Measurements from ENCODE around the gene SRRM1.

Gene SRRM1

DNA sequence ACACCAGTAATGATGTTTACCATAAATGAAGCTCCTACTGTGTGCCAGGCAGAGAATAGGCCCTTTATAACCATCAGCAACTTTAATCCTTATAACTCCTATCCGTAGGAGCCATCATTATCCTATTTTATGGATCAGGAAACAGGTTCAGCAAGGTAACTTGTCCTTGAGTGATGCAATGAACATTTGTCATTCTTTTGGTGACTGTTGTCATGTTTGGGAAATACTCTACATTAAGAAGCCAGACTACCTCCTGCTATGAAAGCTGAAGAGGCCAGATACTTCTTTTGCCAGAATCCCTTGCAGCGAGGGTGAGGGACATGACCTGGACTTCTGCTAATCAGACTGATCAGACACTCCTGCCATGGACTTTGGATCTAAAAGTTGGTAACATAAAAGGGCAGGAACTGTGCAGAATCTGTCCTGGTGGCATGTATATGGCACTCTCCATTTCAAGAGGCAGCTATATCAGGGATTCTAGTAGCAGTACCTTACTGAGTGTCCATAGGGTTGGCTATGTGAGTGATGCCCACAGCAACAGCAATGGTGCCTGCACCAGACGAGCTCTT lies 33.1 kb upstream of the SRRM1 start:
- no peaks in the 10 kb centered on the region for H4K20me1 ChIP-seq
- no peaks in the 10 kb centered on the region for H3K4me1 ChIP-seq
- no peaks in the 10 kb centered on the region for H3K27me3 ChIP-seq
- no peaks in the 10 kb centered on the region for H3K36me3 ChIP-seq
- no peak overlapping the region for H3K4me3 ChIP-seq
- H3K4me2 ChIP-seq: no peak overlapping the region
- H3K9ac ChIP-seq: no peak overlapping the region
- TF ChIP-seq Cebpa-rat (IDR thresholded peaks at IDR 0.05): no peak
- H3K9me3 ChIP-seq (replicated peaks in 1 of 11): no peaks in the 10 kb centered on the region
- H3K27ac ChIP-seq: no peak overlapping the region

DNA sequence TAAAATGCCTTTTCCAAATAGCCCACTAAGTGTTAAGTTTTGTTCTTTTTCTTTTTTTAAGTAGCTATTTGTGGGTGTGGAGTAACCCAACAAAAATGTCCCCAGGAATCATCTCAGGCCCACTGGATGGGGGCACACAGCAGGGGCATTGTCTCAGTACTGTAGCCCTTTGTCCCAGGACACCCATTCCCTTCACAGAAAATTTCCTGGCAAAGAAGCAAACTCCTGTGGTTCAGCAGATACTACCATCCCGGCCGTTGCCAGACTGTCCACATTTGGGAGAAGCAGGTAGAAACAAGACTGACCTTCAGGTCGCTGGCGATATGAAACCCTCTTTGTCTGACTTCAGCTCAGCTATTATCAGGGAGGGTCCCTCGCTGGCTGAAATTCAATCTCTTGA lies 23.7 kb upstream of the SRRM1 start:
- no peak for TF ChIP-seq Cebpa-rat (IDR thresholded peaks at IDR 0.05)
- Histone ChIP-seq H3K4me2 (no peak overlapping the region), H3K9ac (no peak overlapping the region), H3K4me3 (no peak overlapping the region), H3K27me3 (no peaks in the 10 kb centered on the region), H3K27ac (no peak overlapping the region), H3K9me3 (replicated peaks in 1 of 11) (no peaks in the 10 kb centered on the region), H3K4me1 (no peaks in the 10 kb centered on the region), H3K36me3 (no peaks in the 10 kb centered on the region), H4K20me1 (no peaks in the 10 kb centered on the region)

DNA sequence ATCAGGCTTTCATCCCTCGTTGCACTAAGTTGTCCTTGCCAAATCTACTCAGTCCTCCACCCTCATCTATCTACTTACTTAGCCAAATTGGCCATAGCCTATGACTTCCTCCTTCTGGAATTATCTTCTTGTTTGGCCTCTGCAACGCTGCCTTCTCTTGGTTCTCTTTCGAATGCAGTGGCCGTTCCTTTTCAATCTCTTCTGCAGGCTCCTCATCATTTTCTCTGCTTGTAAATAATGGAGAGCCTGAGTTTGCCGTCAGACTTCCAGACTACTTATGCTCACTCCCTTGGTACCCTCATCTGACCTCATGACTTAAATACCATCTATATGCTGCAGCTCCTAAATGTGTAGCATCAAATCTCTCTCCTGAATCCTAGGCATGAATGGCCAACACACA lies 22.4 kb upstream of the SRRM1 start:
- no peaks in the 10 kb centered on the region for H3K27me3 ChIP-seq
- H3K4me1 ChIP-seq: no peaks in the 10 kb centered on the region
- no peak overlapping the region for H3K27ac ChIP-seq
- H3K4me3 ChIP-seq: no peak overlapping the region
- no peak overlapping the region for H3K4me2 ChIP-seq
- H3K9ac ChIP-seq: no peak overlapping the region
- TF ChIP-seq Cebpa-rat (IDR thresholded peaks at IDR 0.05): no peak
- H3K36me3 ChIP-seq: no peaks in the 10 kb centered on the region
- H3K9me3 ChIP-seq (replicated peaks in 1 of 11): peaks cover 0 to 3% (median 0%) of the 10 kb centered on the region in 11 experiments; a peak in 1 of 22 replicates
- no peaks in the 10 kb centered on the region for H4K20me1 ChIP-seq

DNA sequence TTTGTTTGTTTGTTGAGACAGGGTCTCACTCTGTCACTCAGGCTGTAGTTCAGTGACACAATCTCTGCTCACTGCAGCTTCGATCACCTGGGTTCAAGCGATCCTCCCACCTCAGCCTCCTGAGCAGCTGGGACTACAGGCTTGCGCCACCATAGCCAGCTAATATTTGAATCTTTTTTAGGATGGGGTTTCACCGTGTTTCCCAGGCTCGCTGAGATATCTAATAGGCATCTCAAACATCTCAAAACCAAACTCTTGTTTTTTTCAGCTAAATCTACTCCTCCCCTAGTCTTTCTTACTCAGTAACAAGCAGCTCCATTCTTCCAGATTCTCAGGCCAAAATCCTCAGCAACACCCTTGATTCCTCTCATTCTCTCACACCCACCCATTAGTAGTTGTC lies 22.0 kb upstream of the SRRM1 start:
- H3K27me3 ChIP-seq: no peaks in the 10 kb centered on the region
- H3K9me3 ChIP-seq (replicated peaks in 1 of 11): peaks cover 0 to 8% (median 0%) of the 10 kb centered on the region in 11 experiments; a peak in 1 of 22 replicates
- H3K4me3 ChIP-seq: no peak overlapping the region
- no peaks in the 10 kb centered on the region for H3K36me3 ChIP-seq
- no peak overlapping the region for H3K9ac ChIP-seq
- no peaks in the 10 kb centered on the region for H3K4me1 ChIP-seq
- no peak overlapping the region for H3K4me2 ChIP-seq
- H3K27ac ChIP-seq: no peak overlapping the region
- H4K20me1 ChIP-seq: no peaks in the 10 kb centered on the region
- no peak for TF ChIP-seq Cebpa-rat (IDR thresholded peaks at IDR 0.05)

DNA sequence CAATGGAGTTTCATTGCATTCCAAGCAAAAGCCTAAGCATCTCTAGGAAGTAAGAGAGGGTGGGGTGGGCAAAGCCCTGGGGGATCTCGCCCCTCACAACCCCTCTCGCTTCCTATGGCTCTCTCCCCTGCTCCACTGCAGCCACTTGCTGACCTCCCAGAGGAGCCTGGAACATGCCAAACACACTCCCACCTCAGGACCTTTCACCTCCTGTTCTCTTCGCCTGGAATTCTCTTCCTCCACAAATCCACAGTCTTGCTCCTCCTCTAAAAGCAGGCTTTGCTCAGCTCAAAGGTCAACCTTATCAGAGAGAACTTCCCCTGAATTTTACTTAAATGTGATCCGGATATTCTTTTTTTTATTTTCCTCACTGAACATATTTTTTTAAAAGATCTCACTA lies 20.9 kb upstream of the SRRM1 start:
- no peak overlapping the region for H3K4me2 ChIP-seq
- H3K9me3 ChIP-seq (replicated peaks in 1 of 11): peaks cover 0 to 9% (median 0%) of the 10 kb centered on the region in 11 experiments; a peak in 1 of 22 replicates
- H3K27ac ChIP-seq: no peak overlapping the region
- no peak overlapping the region for H3K9ac ChIP-seq
- no peaks in the 10 kb centered on the region for H4K20me1 ChIP-seq
- no peaks in the 10 kb centered on the region for H3K36me3 ChIP-seq
- H3K4me1 ChIP-seq: no peaks in the 10 kb centered on the region
- no peaks in the 10 kb centered on the region for H3K27me3 ChIP-seq
- no peak overlapping the region for H3K4me3 ChIP-seq
- TF ChIP-seq Cebpa-rat (IDR thresholded peaks at IDR 0.05): no peak

DNA sequence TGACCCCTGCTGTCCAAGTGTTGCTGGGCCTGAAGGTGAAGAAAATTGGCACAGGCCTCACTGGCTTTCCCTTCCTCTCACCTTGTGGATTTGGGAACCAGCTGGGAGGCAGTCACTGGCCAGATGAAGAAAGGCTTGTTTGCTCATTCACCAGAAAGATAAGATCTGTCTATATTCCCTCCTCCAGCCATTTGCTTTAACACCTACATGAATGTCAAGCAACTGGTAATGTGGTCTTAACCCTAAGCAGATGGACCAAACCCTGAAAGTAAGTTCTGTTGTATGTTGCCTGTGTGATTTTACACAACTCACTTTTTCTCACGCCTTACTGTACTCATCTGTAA lies 10.3 kb upstream of the SRRM1 start:
- Histone ChIP-seq H4K20me1 (no peaks in the 10 kb centered on the region), H3K27me3 (no peaks in the 10 kb centered on the region), H3K9me3 (replicated peaks in 1 of 11) (no peaks in the 10 kb centered on the region), H3K27ac (no peak overlapping the region), H3K36me3 (no peaks in the 10 kb centered on the region), H3K9ac (no peak overlapping the region), H3K4me2 (no peak overlapping the region), H3K4me3 (no peak overlapping the region), H3K4me1 (peaks cover 4 to 16% (median 11%) of the 10 kb centered on the region in 10 experiments; a peak in 18 of 20 replicates)
- TF ChIP-seq Cebpa-rat (IDR thresholded peaks at IDR 0.05): no peak

DNA sequence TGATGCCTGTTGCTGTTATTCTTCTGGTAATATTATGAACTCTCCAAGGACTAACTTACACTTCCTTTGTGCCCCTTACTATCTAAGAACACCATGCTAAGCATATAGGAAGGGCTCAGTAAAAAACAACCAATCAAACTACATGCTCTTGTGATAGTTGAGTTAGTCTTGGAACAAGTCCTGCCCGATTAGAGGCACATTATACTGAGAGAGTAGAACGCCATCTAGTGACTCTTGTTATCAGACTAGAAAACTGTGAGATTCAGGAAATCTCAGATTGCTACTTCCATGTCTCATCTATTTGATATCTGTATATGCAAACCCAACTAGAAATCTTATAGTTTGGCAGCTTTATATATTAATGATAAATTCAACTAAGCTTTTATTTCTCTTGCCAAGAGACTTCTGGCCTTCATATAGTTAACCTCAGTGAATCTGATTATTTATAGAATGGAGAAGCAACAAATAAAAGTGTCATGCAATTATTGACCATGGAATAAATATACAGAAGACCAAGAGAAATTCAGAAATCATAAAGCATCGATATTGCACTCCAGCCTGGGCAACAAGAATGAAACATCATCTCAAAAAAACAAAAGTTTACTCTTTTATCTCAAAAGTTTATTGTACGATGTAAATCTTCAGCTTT lies 7.8 kb upstream of the SRRM1 start:
- H3K9ac ChIP-seq: no peak overlapping the region
- TF ChIP-seq Cebpa-rat (IDR thresholded peaks at IDR 0.05): no peak

DNA sequence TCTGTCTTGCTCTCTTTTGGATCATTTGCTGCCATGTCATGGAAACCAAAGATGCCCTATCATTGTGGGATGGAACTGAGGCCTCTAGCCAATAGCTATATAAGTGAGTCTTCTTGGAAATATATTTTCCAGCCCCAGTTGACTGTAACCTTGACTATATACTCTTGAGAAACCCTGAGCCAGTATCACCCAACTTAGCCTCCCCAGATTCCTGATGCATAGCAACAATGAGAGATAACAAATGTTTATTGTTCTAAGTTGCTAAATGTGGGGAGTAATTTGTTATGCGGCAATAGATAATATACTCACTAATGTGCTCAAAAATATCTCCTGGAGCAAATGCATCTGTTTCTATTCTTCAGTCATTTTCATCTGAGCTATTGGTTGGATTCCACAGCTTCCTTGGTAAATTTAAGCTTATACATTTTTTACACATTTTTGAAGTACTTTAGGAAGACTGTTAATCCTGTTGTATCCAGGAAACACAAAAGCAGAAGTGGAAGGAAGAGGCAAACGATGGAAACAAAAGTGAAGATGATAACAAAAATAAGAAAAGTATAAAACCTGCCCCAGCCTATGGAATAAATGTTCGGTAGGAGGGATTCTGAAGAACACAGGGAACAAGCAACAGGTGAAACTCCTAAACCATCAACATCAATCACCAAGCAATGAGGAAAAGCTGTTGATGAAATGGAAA lies 6.3 kb upstream of the SRRM1 start:
- H3K36me3 ChIP-seq: no peaks in the 10 kb centered on the region
- TF ChIP-seq Cebpa-rat (IDR thresholded peaks at IDR 0.05): no peak

More for the DNA sequence above, 7.8 kb upstream of the SRRM1 start:
- Histone ChIP-seq H3K27me3 (no peaks in the 10 kb centered on the region), H4K20me1 (no peaks in the 10 kb centered on the region), H3K4me3 (no peak overlapping the region), H3K9me3 (replicated peaks in 1 of 11) (no peaks in the 10 kb centered on the region), H3K4me1 (peaks cover 0 to 26% (median 9%) of the 10 kb centered on the region in 10 experiments; a peak in 12 of 20 replicates), H3K4me2 (no peak overlapping the region), H3K36me3 (no peaks in the 10 kb centered on the region), H3K27ac (no peak overlapping the region)

DNA sequence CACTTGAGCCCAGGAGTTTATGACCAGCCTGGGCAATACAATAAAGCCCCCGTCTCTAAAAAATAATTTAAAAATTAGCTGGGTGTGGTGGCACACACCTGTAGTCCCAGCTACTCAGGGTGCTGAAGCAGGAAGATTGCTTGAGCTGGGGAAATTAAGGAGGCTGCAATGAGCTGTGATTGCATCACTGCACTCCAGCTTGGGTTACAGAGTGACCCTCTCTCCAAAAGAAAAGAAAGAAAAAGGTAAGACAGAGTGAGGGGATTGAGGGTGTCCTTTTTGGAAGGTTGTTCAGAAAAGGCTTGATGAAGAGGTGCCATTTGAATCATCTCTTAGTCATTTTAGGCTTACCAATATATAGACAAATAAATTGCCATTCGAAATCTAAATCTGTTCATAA lies 4.0 kb upstream of the SRRM1 start:
- no peak overlapping the region for H3K9ac ChIP-seq
- peaks cover 14 to 40% (median 24%) of the 10 kb centered on the region in 10 experiments for H3K4me1 ChIP-seq
- H3K27ac ChIP-seq: no peak overlapping the region
- no peaks in the 10 kb centered on the region for H3K36me3 ChIP-seq
- H3K27me3 ChIP-seq: no peaks in the 10 kb centered on the region
- H3K4me2 ChIP-seq: peak overlapping the region in 1 of 11 experiments; percentile 24; a peak in 1 of 22 replicates
- no peak overlapping the region for H3K4me3 ChIP-seq
- peak in 1 of 11 experiments; percentile 42; a peak in 1 of 22 replicates for TF ChIP-seq Cebpa-rat (IDR thresholded peaks at IDR 0.05)
- no peaks in the 10 kb centered on the region for H3K9me3 ChIP-seq (replicated peaks in 1 of 11)
- peaks cover 5 to 10% (median 8%) of the 10 kb centered on the region in 11 experiments; a peak in 21 of 22 replicates for H4K20me1 ChIP-seq

More for the DNA sequence above, 6.3 kb upstream of the SRRM1 start:
- Histone ChIP-seq H3K27ac (no peak overlapping the region), H3K4me3 (no peak overlapping the region), H4K20me1 (no peaks in the 10 kb centered on the region), H3K9ac (peak overlapping the region in 1 of 11 experiments; percentile 37; a peak in 1 of 22 replicates), H3K9me3 (replicated peaks in 1 of 11) (no peaks in the 10 kb centered on the region), H3K4me1 (peaks cover 10 to 40% (median 22%) of the 10 kb centered on the region in 10 experiments), H3K4me2 (peak overlapping the region in 4 of 11 experiments; percentile 2 to 30 (median 8); a peak in 4 of 22 replicates), H3K27me3 (no peaks in the 10 kb centered on the region)

All from BLaER1 treated with 17β-estradiol and CSF1 and Interleukin-3, amounts not matched to agents 10 nM and 100 nM (cell line).